CD14-positive monocyte (primary cell): ENCODE measurements around the gene MKI67. TPM values are rescaled to one million over a fixed set of nuclear protein-coding genes. Genes with fewer than 3 reads are reported as not detected.
A peak's percentile ranks its signal among the peaks of the same experiment; 100 is the strongest.

Experiments used
- DNase-seq, 3 donors: peaks; one replicate each; pipeline ENCODE4 v3.0.0-alpha.2; 2011 to 2022
- H2AFZ ChIP-seq: 2 replicates; pipeline ENCODE4 v1.6.0; 2012; ENCODE audit warnings: mild to moderate bottlenecking, low read depth, low read length, inconsistent platforms; ENCODE audit not compliant: insufficient read depth, poor library complexity, severe bottlenecking
- H3K27ac ChIP-seq, 2 donors: 1 replicate in 1 of 2; 2 replicates in 1 of 2; pipeline ENCODE4 v1.5.1; 2012 to 2013; ENCODE audit warnings: low read length in 2 of 2, control low read depth in 1 of 2, inconsistent platforms in 1 of 2, low read depth in 1 of 2, mild to moderate bottlenecking in 1 of 2
- H3K27me3 ChIP-seq, 2 donors: one replicate each; pipeline versions ENCODE4 v1.6.0 to v1.6.1; 2011 to 2013; ENCODE audit warnings: low read length in 2 of 2; ENCODE audit not compliant: control insufficient read depth in 2 of 2, insufficient read depth in 2 of 2
- H3K36me3 ChIP-seq, 2 donors: replicated peaks in 1 of 2; 1 replicate in 1 of 2; 2 replicates in 1 of 2; pipeline versions ENCODE4 v1.5.1 to v1.6.1; 2012 to 2013; ENCODE audit warnings: low read length in 2 of 2, control low read depth in 1 of 2, inconsistent platforms in 1 of 2, mild to moderate bottlenecking in 1 of 2; ENCODE audit not compliant: insufficient read depth in 2 of 2, control insufficient read depth in 1 of 2
- H3K4me1 ChIP-seq, 2 donors: 1 replicate in 1 of 2; 2 replicates in 1 of 2; pipeline versions ENCODE4 v1.5.1 to v1.6.1; 2012 to 2013; ENCODE audit warnings: low read length in 2 of 2, control low read depth in 1 of 2, inconsistent platforms in 1 of 2, mild to moderate bottlenecking in 1 of 2, moderate library complexity in 1 of 2; ENCODE audit not compliant: insufficient read depth in 2 of 2, control insufficient read depth in 1 of 2
- H3K4me2 ChIP-seq: replicated peaks from 2 replicates; pipeline ENCODE3; 2012; ENCODE audit warnings: low read length, moderate library complexity, mild to moderate bottlenecking; ENCODE audit not compliant: poor library complexity, severe bottlenecking; ENCODE audit errors: extremely low read depth
- H3K4me3 ChIP-seq, 3 experiments: fragments of 200-600 bp in 1 of 3; sonication (generic) in 1 of 3; replicated peaks in 1 of 3; 1 replicate in 2 of 3; 2 replicates in 1 of 3; pipeline ENCODE4 v1.5.1; 2011 to 2013; ENCODE audit warnings: low read length in 3 of 3, mild to moderate bottlenecking in 3 of 3, control low read depth in 2 of 3, low read depth in 2 of 3, inconsistent platforms in 1 of 3, moderate library complexity in 1 of 3
- H3K79me2 ChIP-seq: 2 replicates; pipeline ENCODE4 v1.6.0; 2012; ENCODE audit warnings: mild to moderate bottlenecking, control low read depth, inconsistent platforms, low read length, moderate library complexity; ENCODE audit not compliant: insufficient read depth
- H3K9ac ChIP-seq: 2 replicates; pipeline ENCODE4 v1.6.0; 2017; ENCODE audit warnings: low read length, mild to moderate bottlenecking; ENCODE audit not compliant: insufficient read depth, poor library complexity, severe bottlenecking
- H3K9me3 ChIP-seq, 2 donors: replicated peaks in 1 of 2; 1 replicate in 1 of 2; 2 replicates in 1 of 2; pipeline versions ENCODE4 v1.5.1 to v1.6.1; 2012 to 2013; ENCODE audit warnings: low read length in 2 of 2, control low read depth in 1 of 2; ENCODE audit not compliant: control insufficient read depth in 1 of 2, insufficient read depth in 1 of 2
- H4K20me1 ChIP-seq: 2 replicates; pipeline ENCODE4 v1.6.0; 2012; ENCODE audit warnings: mild to moderate bottlenecking, low read length, control low read depth, moderate library complexity; ENCODE audit not compliant: insufficient read depth
- H3K27ac Mint-ChIP-seq, 7 donors: one replicate each; pipeline ENCODE4 v1.8.0; 2020; ENCODE audit warnings: mild to moderate bottlenecking in 7 of 7, mixed read lengths in 7 of 7, moderate library complexity in 6 of 7, inconsistent platforms in 2 of 7
- H3K27me3 Mint-ChIP-seq, 3 donors: one replicate each; pipeline ENCODE4 v1.8.0; 2021 to 2022; ENCODE audit warnings: low read depth in 3 of 3, mild to moderate bottlenecking in 3 of 3, mixed read lengths in 3 of 3, moderate library complexity in 3 of 3, inconsistent platforms in 1 of 3
- H3K36me3 Mint-ChIP-seq, 2 donors: one replicate each; pipeline ENCODE4 v1.8.0; 2020; ENCODE audit warnings: mixed read lengths in 2 of 2, inconsistent platforms in 1 of 2, mild to moderate bottlenecking in 1 of 2
- H3K4me1 Mint-ChIP-seq: one replicate; pipeline ENCODE4 v1.8.0; 2020; ENCODE audit warnings: mild to moderate bottlenecking, mixed read lengths
- H3K4me3 Mint-ChIP-seq, 2 donors: one replicate each; pipeline ENCODE4 v1.8.0; 2020; ENCODE audit warnings: mild to moderate bottlenecking in 2 of 2, mixed read lengths in 2 of 2, moderate library complexity in 1 of 2
- H3K9me3 Mint-ChIP-seq, 7 donors: one replicate each; pipeline ENCODE4 v1.8.0; 2020 to 2022; ENCODE audit warnings: mixed read lengths in 7 of 7, mild to moderate bottlenecking in 6 of 7, moderate library complexity in 6 of 7, inconsistent platforms in 2 of 7
- WGBS: methylation state at CpG from one replicate; pipeline ENCODE4 v1.1.5; 2013; ENCODE audit warnings: missing lambda C conversion rate; ENCODE audit not compliant: insufficient coverage; 5-methylcytosine and 5-hydroxymethylcytosine counted together
- intact Hi-C, 2 donors: fragments of 100-400 bp; cut with micrococcal nuclease; formaldehyde crosslinking; loops; one replicate each; pipeline versions ENCODE4 v1.15.0 to v1.15.1; 2023
- polyA plus RNA-seq, 3 donors: library from polyadenylated mRNA; depleted of rRNA in 1 of 3; unstranded in 2 of 3; stranded (reverse) in 1 of 3; fragments of 300-500 nt in 2 of 3; fragments of >200 nt in 1 of 3; fragmentation: Illumina TruSeq in 2 of 3; gene quantifications; 1 replicate in 2 of 3; 2 replicates in 1 of 3; pipeline ENCODE4 v1.2.3, GENCODE V29; 2012 to 2021
- TF ChIP-seq, protein P1 (sequence below): fragments of 200-600 bp; IDR thresholded peaks from one replicate; pipeline ENCODE4 v1.8.0; 2022; ENCODE audit warnings: antibody characterized with exemption, mild to moderate bottlenecking

The MKI67 gene
- polyA plus RNA-seq, 3 donors = 0.02 to 0.05 TPM; not detected in 1

DNA sequence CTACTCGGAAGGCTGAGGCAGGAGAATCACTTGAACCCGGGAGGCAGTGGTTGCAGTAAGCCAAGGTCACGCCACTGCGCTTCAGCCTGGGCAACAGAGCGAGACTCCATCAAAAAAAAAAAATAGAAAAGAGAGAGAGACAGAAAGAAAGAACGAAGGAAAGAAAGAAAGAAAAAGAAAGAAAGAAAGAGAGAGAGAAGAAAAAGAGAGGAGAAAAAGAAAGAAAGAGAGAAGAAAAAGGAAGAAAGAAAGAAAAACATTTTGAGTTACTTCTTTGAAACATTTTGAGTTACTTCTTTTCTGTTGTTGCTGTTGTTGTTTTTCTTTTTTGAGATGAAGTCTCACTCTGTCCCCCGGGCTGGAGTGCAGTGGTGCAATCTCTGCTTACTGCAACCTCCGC is 2.4 kb upstream of the MKI67 start:
- Histone ChIP-seq H3K9ac (no peak overlapping the region), H4K20me1 (no peaks in the 10 kb centered on the region), H2AFZ (no peak overlapping the region), H3K4me3 (no peak overlapping the region), H3K4me2 (no peak overlapping the region), H3K4me1 (peaks cover 33 to 37% of the 10 kb centered on the region in 2 donors), H3K36me3 (no peaks in the 10 kb centered on the region), H3K27ac (no peak overlapping the region), H3K27me3 (no peaks in the 10 kb centered on the region), H3K9me3 (no peaks in the 10 kb centered on the region), H3K79me2 (peaks cover 30% of the 10 kb centered on the region)
- H3K4me1 Mint-ChIP-seq = peaks cover 32% of the 10 kb centered on the region
- intact Hi-C loops = loop anchor here (5.0 to 10.0 kb wide), 3 partner anchors 54 to 1336 kb away; partner anchors contain the start of gene MGMT (in 1 of the 2)
- TF ChIP-seq, protein P1, sequence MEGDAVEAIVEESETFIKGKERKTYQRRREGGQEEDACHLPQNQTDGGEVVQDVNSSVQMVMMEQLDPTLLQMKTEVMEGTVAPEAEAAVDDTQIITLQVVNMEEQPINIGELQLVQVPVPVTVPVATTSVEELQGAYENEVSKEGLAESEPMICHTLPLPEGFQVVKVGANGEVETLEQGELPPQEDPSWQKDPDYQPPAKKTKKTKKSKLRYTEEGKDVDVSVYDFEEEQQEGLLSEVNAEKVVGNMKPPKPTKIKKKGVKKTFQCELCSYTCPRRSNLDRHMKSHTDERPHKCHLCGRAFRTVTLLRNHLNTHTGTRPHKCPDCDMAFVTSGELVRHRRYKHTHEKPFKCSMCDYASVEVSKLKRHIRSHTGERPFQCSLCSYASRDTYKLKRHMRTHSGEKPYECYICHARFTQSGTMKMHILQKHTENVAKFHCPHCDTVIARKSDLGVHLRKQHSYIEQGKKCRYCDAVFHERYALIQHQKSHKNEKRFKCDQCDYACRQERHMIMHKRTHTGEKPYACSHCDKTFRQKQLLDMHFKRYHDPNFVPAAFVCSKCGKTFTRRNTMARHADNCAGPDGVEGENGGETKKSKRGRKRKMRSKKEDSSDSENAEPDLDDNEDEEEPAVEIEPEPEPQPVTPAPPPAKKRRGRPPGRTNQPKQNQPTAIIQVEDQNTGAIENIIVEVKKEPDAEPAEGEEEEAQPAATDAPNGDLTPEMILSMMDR = no peak
- H3K27me3 Mint-ChIP-seq = peaks cover 0 to 8% (median 6%) of the 10 kb centered on the region in 3 donors
- 100% methylated on average over 1 of the region's 8 CpGs for WGBS
- peak overlapping the region in 1 of 7 donors; percentile 38 for H3K27ac Mint-ChIP-seq
- H3K36me3 Mint-ChIP-seq = no peaks in the 10 kb centered on the region
- no peak overlapping the region for H3K4me3 Mint-ChIP-seq
- DNase-seq = no peak
- no peaks in the 10 kb centered on the region for H3K9me3 Mint-ChIP-seq

DNA sequence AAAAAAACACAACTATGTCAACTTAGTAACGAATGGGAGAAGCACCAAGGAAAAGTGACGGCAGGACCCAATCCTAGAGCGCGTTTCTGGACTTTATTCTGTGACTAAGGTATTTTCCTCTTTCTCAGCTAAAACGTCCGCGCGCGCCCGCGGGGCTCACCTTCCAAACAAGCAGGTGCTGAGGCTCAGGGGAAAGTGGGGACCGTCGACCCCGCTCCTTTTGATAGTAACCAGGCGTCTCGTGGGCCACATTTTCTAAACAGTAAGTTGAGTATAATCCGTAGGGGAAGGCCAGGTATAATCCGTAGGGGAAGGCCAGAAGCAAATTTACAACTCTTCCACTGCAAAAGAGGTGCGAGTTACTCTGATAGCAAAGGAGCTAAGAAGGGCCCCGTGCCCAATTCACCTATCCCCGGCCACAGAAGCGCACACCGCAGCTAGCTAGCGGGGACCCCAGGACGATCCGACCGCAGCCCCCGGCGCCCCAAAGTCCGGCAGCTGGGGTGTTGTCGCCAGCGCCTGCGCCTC is 743 bp downstream of the MKI67 start:
- peak overlapping the region; percentile 99 for H3K4me2 ChIP-seq
- H4K20me1 ChIP-seq = no peaks in the 10 kb centered on the region
- H3K27ac ChIP-seq = no peak overlapping the region
- 0% methylated on average over 25 of the region's 33 CpGs for WGBS
- H3K9me3 Mint-ChIP-seq = no peaks in the 10 kb centered on the region
- H3K36me3 ChIP-seq = no peaks in the 10 kb centered on the region
- H3K9ac ChIP-seq = peak overlapping the region; percentile 53
- peaks cover 0 to 4% of the 10 kb centered on the region in 2 donors for H3K36me3 Mint-ChIP-seq
- H3K79me2 ChIP-seq = peaks cover 58% of the 10 kb centered on the region
- TF ChIP-seq, protein P1 = no peak
- peak overlapping the region in 6 of 7 donors; percentile 37 to 86 (median 73) for H3K27ac Mint-ChIP-seq
- peak overlapping the region; percentile 55 to 89 (median 64) for H3K4me3 ChIP-seq
- peak overlapping the region; percentile 68 for H2AFZ ChIP-seq
- H3K4me1 Mint-ChIP-seq = peaks cover 52% of the 10 kb centered on the region
- no peaks in the 10 kb centered on the region for H3K9me3 ChIP-seq
- H3K4me3 Mint-ChIP-seq = peak overlapping the region; percentile 97
- H3K27me3 Mint-ChIP-seq = peaks cover 0 to 3% (median 0%) of the 10 kb centered on the region in 3 donors
- H3K27me3 ChIP-seq = no peaks in the 10 kb centered on the region
- H3K4me1 ChIP-seq = peaks cover 46 to 50% of the 10 kb centered on the region in 2 donors
- peak in 2 of 3 donors; percentile 8 to 27 for DNase-seq
- intact Hi-C loops = loop anchor here (5.0 to 10.0 kb wide), 3 partner anchors 51 to 1339 kb away; partner anchors contain the start of gene MGMT (in 1 of the 2)
